Large intestine (tissue), 3 donors: Measurements from ENCODE around the gene NFKBIE. TPM values are rescaled to one million over a fixed set of nuclear protein-coding genes. Genes with fewer than 3 reads are reported as not detected.
"Not testable (repeated sequence)": the region's sequence is repeated elsewhere in the genome, so short reads cannot be mapped to it uniquely, and the experiment has no call there.

Experiments
- DNase-seq, 2 donors: peaks; one replicate each; pipeline versions ENCODE4 v3.0.0 to v3.0.0-alpha.2; 2013
- H3K27ac ChIP-seq: one replicate; pipeline ENCODE4 v1.5.1; 2013; ENCODE audit warnings: low read length
- H3K27me3 ChIP-seq: 2 replicates; pipeline ENCODE4 v1.6.1; 2013; ENCODE audit warnings: low read length; ENCODE audit not compliant: control insufficient read depth, insufficient read depth
- H3K36me3 ChIP-seq: 2 replicates; pipeline ENCODE4 v1.6.1; 2013; ENCODE audit warnings: low read length; ENCODE audit not compliant: control insufficient read depth, insufficient read depth
- H3K4me1 ChIP-seq: one replicate; pipeline ENCODE4 v1.6.1; 2013; ENCODE audit warnings: low read length; ENCODE audit not compliant: control insufficient read depth, insufficient read depth
- H3K4me3 ChIP-seq: one replicate; pipeline ENCODE4 v1.5.1; 2013; ENCODE audit warnings: low read length
- H3K9me3 ChIP-seq: one replicate; pipeline ENCODE4 v1.6.1; 2013; ENCODE audit warnings: mild to moderate bottlenecking, low read depth, low read length, moderate library complexity; ENCODE audit not compliant: control insufficient read depth
- WGBS: methylation state at CpG from one replicate; pipeline ENCODE4 v1.1.5; 2013; ENCODE audit warnings: low lambda C conversion rate; ENCODE audit not compliant: insufficient coverage; 5-methylcytosine and 5-hydroxymethylcytosine counted together
- polyA plus RNA-seq: library from polyadenylated mRNA; unstranded; fragments of 120-200 nt; gene quantifications from one replicate; pipeline ENCODE4 v1.2.1, GENCODE V29; 2013

NFKBIE gene
- polyA plus RNA-seq, 1 donor: 10.5 TPM

DNA sequence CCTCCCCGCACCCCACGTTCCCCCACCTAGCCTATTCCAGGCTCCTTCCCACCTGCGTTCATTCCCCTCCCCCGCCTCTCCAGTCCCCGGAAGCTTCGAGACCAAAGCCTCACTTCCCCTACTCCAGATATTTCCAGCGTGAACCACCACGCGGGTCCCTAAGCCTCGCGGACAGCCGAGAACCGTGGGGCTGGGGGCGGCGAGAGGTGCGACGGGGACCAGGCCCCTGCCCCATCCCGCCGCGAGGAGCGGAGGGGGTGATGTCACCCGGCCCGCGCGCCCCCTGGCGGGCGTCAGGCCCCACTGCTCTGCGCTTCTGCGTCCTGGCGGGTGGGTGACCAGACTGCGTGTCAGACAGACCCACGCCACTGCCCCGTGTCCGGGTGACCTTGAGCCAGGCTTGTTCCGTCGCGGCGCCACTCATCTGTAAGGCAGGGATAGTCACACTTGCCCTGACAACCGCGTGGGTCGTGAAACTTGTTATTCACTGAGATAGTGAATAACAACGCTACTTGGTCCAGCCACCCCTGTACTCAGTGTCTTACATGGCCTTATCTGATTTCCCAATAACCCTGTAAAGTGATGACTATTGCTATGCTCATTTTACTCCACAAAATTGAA lies 27.4 kb downstream of the NFKBIE start:
- no CpG with 5 or more reads among the region's 42 CpGs for WGBS

DNA sequence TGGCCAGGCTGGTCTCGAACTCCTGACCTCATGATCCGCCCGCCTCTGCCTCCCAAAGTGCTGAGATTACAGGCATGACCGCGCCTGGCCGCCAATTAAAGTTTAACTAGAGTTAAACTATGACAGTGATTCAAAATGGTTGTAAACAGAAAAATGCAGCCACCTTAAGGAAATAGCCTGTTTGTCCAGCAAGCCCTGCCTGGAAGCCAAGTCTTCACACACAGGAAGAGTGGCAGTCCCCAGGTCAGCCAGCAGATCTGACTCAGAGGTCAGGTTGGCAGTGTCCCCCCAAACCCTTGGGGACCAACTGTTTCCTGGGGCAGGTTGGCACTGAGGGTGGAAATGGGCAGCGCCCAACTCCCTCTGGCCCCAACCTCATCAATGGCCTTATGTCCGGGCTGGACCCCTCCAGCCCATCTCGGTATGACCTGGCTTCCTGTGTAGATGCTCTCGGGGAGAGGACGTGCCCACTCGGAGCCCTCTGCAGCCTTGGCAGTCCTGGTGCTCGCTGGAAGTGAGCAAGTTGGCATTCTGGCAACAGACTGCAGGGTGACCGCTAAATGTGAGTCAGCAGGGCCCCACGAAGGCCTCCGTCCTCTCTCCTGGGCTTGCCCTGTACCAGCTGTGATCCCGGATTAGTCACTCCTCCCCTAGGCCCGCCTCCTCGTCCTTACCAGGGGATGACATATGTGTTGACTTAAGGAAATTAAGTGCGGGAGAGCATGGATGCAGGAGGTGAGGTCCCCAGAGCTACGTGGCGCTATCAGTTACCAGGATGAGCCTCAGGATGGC lies 28.1 kb downstream of the NFKBIE start:
- H3K27me3 ChIP-seq: no peaks in the 10 kb centered on the region
- H3K27ac ChIP-seq: peak overlapping the region; percentile 90
- peaks cover 5% of the 10 kb centered on the region for H3K36me3 ChIP-seq
- no CpG with 5 or more reads among the region's 22 CpGs for WGBS
- peak; percentile 93 to 97 for DNase-seq
- peaks cover 27% of the 10 kb centered on the region for H3K4me1 ChIP-seq
- peak overlapping the region; percentile 69 for H3K4me3 ChIP-seq
- no peaks in the 10 kb centered on the region for H3K9me3 ChIP-seq

More for the DNA sequence above, 27.4 kb downstream of the NFKBIE start:
- Histone ChIP-seq H3K4me1 (peaks cover 27% of the 10 kb centered on the region), H3K27ac (peak overlapping the region; percentile 90), H3K9me3 (no peaks in the 10 kb centered on the region), H3K27me3 (no peaks in the 10 kb centered on the region), H3K4me3 (peak overlapping the region; percentile 69), H3K36me3 (peaks cover 3% of the 10 kb centered on the region)
- DNase-seq: peak; percentile 71 to 84

DNA sequence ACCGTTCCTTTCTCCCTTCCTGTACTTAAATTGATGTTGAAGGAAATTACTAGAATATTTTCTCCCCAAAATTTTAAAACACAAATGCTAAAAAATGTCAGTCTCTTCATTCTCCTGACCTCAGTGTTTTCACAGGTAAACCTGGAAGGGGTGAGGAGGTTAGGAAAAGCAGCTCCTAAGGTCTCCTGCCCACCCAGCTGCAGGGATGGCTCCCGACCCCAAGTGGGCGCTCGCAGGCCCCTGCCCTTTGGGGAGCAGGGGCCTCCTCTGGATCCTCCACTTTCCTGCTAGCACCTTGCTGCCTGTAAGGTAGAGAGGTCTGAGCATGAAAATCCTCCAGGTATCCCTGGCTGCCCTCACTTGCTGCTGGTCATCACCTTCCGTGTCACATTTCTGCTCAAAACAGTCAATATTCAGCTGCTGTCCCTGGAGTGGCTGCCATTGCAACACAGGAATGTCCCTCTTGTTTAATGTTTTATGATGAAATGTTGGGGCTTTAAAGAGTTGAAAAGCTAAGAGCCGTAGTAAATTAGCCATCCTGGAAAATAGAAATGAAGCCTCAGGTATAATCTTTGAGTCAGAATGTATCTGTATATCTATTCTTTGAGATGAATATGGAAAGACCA lies 29.3 kb downstream of the NFKBIE start:
- WGBS: no CpG with 5 or more reads among the region's 6 CpGs
- Histone ChIP-seq H3K4me3 (no peak overlapping the region), H3K9me3 (no peaks in the 10 kb centered on the region), H3K27ac (no peak overlapping the region), H3K4me1 (peaks cover 27% of the 10 kb centered on the region), H3K27me3 (no peaks in the 10 kb centered on the region), H3K36me3 (peaks cover 11% of the 10 kb centered on the region)
- DNase-seq: no peak

DNA sequence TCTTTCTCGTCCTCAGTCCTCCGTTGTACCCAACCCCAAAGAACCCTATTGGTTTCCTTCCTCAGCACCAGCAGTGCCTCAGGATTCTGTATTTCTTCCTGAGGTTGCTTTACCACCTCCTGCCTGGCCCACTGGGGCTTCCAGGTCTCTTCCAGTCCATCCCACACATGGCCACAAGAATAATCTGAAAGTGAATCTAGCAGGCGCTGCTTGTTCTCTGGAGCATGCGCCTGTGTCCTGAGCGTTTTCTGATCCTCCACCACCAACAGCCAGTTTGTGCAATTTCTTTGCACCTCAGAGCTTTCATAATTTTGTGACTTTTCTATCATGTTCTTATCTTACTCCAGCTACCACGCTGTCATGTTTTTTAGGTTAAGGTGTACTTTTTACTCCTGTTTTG lies 30.1 kb downstream of the NFKBIE start:
- Histone ChIP-seq H3K4me1 (peaks cover 27% of the 10 kb centered on the region), H3K36me3 (peaks cover 13% of the 10 kb centered on the region), H3K27ac (peak overlapping the region; percentile 7), H3K4me3 (no peak overlapping the region), H3K9me3 (no peaks in the 10 kb centered on the region), H3K27me3 (no peaks in the 10 kb centered on the region)
- no peak for DNase-seq
- 55% methylated on average over 3 of the region's 6 CpGs for WGBS

DNA sequence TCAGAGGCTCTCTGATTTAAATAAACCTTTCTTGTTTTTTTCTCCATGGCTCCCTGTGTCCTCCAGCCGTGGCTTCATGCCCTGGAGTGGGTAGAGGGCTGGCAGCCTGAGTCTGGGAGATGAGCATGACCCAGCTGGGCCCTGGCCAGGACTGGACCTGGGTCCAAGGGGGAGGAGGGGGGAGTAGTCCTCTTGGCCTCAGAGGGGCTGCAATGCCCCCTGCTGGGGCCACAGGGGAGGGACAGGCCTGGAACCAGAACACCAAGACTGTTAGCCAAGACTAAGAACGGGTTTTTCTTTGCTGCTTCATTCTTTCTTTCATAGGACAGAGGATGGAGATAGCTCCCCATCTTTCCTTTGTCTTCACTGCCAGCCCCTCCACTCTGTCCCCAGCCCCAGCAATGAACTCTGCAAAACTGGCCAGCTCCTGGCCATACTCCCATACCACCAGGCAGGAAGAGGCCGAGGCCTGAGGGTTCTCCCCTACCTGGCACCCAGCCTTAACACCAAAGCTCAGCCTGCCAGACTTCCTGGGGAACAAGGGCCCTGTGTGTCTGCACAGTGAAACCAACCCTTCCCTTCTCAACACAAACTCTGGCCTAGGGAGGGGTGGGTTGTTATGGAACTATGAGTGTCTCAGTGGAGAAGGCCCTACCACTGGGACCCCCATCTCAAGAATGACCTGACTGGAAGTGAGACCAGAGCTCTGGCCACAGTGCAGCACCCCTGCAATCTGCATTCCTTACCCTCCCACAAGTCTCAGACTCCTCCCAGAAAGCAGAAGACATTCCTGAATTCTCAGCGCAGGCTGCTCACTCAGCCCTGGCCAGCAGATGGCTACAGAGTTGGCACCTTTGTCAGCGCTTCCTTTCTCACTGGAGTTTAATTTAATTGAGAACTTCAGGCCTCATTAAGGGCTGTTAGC lies 31.0 kb downstream of the NFKBIE start:
- 38% methylated on average over 1 of the region's 5 CpGs for WGBS
- Histone ChIP-seq H3K9me3 (no peaks in the 10 kb centered on the region), H3K4me3 (no peak overlapping the region), H3K27ac (peak overlapping the region; percentile 7), H3K36me3 (peaks cover 19% of the 10 kb centered on the region), H3K27me3 (no peaks in the 10 kb centered on the region), H3K4me1 (peaks cover 27% of the 10 kb centered on the region)
- DNase-seq: peak in 1 of 2 donors; percentile 57

DNA sequence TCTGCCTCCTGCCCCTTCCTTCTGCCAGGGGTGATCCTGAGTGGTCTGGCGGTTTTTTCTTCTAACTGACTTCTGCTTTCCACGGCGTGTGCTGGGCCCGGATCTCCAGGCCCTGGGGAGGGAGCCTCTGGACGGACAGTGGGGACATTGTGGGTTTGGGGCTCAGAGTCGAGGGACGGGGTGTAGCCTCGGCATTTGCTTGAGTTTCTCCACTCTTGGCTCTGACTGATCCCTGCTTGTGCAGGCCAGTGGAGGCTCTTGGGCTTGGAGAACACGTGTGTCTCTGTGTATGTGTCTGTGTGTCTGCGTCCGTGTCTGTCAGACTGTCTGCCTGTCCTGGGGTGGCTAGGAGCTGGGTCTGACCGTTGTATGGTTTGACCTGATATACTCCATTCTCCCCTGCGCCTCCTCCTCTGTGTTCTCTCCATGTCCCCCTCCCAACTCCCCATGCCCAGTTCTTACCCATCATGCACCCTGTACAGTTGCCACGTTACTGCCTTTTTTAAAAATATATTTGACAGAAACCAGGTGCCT lies 31.7 kb downstream of the NFKBIE start:
- Histone ChIP-seq H3K4me1 (peaks cover 31% of the 10 kb centered on the region), H3K4me3 (no peak overlapping the region), H3K9me3 (no peaks in the 10 kb centered on the region), H3K27me3 (no peaks in the 10 kb centered on the region), H3K27ac (peak overlapping the region; percentile 7), H3K36me3 (peaks cover 22% of the 10 kb centered on the region)
- 100% methylated on average over 1 of the region's 14 CpGs for WGBS
- DNase-seq: no peak

DNA sequence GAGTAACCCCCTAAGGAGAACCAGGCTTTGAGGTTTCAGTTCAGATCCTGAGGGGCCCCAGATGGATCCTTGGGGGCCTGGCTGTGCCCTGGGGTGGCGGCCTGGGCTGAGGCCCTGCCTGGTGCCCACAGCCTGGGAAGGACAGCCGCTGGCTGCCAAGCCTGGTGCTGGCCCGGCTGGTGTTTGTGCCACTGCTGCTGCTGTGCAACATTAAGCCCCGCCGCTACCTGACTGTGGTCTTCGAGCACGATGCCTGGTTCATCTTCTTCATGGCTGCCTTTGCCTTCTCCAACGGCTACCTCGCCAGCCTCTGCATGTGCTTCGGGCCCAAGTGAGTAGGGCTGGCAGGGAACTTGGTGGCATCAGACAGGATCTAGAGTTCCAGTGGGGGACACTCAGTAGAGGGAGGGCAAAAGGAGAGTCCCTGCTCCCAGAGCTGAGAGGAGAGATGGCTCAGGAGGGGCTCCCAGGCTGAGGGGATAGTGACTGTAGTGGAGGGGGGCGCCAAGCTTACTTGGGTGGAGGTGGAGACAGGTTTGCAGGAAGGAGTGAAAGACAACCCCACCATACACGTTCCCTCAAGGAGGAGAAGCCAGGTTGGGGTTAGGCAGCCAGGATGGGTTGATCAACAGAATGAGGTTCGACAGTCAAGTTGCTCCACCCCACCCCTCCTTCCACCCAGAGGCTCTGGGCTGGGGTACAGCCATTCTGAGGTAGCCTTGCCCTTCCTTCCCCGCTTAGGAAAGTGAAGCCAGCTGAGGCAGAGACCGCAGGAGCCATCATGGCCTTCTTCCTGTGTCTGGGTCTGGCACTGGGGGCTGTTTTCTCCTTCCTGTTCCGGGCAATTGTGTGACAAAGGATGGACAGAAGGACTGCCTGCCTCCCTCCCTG lies 32.4 kb downstream of the NFKBIE start:
- no peak overlapping the region for H3K4me3 ChIP-seq
- no peaks in the 10 kb centered on the region for H3K27me3 ChIP-seq
- peaks cover 28% of the 10 kb centered on the region for H3K36me3 ChIP-seq
- DNase-seq: no peak
- no CpG with 5 or more reads among the region's 16 CpGs for WGBS
- peaks cover 28% of the 10 kb centered on the region for H3K4me1 ChIP-seq
- no peak overlapping the region for H3K27ac ChIP-seq
- no peaks in the 10 kb centered on the region for H3K9me3 ChIP-seq

DNA sequence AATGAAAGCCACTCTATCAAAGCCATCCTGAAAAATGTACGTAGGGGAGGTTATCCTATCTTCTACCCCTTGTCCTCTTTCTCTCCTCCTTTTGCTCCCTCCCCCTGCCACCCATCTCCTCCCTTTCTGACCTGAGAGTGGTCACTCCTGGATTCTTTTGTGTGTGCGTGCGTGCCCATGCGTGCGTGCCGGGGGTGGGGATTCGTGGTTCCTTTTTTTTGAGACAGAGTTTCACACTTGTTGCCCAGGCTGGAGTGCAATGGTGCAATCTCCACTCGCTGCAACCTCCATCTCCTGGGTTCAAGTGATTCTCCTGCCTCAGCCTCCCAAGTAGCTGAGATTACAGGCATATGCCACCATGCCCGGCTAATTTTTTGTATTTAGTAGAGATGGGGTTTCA lies 33.9 kb downstream of the NFKBIE start:
- H3K36me3 ChIP-seq: peaks cover 28% of the 10 kb centered on the region
- not testable (repeated sequence) for DNase-seq, H3K4me3 ChIP-seq, H3K9me3 ChIP-seq, H3K27me3 ChIP-seq, H3K27ac ChIP-seq
- H3K4me1 ChIP-seq: peaks cover 38% of the 10 kb centered on the region
- WGBS: no CpG with 5 or more reads among the region's 9 CpGs

DNA sequence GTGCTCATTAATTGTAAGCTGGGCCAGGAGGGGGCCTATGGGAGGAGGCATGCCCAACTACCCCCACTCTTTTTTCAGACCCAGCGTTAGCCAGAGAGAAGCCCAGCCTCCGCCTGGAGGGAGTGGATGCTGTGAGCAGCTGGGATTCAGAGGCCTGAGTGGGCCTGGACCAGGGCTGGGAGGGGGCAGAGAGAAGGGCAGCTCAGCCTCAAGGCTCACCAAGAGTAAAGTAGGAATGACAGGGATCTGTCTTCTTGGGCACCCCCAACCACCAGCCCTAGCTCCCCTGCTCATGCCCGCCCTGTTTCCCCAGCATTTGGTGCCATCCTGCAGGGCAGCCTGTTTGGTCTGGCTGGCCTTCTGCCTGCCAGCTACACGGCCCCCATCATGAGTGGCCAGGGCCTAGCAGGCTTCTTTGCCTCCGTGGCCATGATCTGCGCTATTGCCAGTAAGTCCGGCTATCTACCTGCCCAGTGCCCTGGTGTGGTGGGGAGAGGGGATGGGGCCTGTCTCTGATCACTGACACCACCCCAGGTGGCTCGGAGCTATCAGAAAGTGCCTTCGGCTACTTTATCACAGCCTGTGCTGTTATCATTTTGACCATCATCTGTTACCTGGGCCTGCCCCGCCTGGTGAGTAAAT lies 35.2 kb downstream of the NFKBIE start:
- Histone ChIP-seq H3K27ac (no peak overlapping the region), H3K9me3 (no peaks in the 10 kb centered on the region), H3K4me1 (peaks cover 48% of the 10 kb centered on the region), H3K36me3 (peaks cover 28% of the 10 kb centered on the region), H3K27me3 (no peaks in the 10 kb centered on the region), H3K4me3 (no peak overlapping the region)
- no peak for DNase-seq
- WGBS: no CpG with 5 or more reads among the region's 10 CpGs
